ENCODE results near the gene ABCC5.

DNA sequence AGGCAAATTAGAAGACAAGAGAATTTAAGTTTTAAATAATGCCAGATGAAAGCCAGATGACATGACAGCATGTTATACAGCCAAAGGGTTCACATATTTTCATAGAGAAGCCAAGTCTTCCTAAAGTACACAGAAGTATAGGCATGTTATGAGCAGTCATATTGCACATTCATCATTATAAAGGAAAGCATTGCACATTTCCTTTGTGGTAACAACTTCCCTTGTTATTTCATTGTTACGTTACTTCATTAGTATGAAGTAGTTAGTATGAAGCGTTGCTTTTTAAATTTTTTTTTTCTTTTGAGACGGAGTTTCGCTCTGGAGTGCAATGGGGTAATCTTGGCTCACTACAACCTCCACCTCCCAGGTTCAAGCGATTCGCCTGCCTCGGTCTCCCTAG is 4.6 kb upstream of the ABCC5 start:
- TF ChIP-seq, protein P1, sequence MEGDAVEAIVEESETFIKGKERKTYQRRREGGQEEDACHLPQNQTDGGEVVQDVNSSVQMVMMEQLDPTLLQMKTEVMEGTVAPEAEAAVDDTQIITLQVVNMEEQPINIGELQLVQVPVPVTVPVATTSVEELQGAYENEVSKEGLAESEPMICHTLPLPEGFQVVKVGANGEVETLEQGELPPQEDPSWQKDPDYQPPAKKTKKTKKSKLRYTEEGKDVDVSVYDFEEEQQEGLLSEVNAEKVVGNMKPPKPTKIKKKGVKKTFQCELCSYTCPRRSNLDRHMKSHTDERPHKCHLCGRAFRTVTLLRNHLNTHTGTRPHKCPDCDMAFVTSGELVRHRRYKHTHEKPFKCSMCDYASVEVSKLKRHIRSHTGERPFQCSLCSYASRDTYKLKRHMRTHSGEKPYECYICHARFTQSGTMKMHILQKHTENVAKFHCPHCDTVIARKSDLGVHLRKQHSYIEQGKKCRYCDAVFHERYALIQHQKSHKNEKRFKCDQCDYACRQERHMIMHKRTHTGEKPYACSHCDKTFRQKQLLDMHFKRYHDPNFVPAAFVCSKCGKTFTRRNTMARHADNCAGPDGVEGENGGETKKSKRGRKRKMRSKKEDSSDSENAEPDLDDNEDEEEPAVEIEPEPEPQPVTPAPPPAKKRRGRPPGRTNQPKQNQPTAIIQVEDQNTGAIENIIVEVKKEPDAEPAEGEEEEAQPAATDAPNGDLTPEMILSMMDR (IDR thresholded peaks at IDR 0.05; ENCODE audit: low read depth, low read length), result no peak
- TF ChIP-seq POLR2A (IDR thresholded peaks at IDR 0.05; ENCODE audit: extremely low read depth, insufficient read length), result no peak

Measured in NB4 (cell line).